GM19452 (cell line): ENCODE results near the gene ANKRD37.

Experiments
- ATAC-seq: cut with Tn5 transposase; IDR thresholded peaks from one replicate; pipeline ENCODE4 v1.9.1; 2021; ENCODE audit not compliant: unreplicated experiment

Gene ANKRD37

DNA sequence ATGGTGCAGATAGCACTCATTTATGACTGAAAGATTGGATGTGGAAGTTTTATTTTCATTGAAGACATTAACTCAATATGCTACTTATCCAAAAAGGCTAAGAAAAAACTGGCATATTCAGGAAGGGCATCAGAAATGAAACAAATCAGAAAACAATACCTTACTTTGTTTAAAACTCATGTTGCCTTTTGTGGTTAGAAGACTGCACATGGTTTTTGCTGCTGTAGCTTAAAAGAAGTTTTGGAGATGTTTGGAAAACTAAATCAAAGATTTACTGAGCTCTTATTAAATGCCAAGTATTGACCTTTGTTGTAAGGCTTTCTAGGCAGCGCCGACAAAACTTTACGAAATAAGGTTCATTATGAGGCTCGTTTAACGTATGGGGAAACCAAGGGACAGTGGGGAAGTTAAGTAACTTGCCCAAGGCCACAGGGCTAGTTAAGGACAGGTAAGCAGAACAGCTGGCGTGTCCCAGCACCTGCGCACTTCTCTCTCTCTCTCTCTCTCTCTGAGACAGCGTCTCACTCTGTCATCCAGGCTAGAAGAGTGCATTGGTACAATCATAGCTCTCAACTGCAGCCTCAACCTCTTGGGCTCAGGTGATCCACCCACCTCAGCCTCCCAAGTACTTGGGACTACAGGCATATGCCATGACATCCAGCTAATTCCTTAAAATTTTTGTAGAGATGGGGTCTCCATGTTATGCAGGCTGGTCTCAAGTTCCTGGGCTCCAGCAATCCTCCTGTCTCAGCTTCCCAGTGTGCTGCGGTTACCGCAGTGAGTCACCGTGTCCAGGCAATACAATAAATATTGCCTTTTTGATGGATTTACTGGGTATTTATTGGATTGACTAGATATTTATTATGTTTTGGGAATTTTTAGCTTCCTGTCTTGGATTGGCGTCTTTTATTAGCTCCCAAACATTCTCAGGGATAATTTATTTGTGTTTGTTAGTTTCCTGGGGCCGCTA is 17.0 kb upstream of the ANKRD37 start:
- ATAC-seq = no peak

DNA sequence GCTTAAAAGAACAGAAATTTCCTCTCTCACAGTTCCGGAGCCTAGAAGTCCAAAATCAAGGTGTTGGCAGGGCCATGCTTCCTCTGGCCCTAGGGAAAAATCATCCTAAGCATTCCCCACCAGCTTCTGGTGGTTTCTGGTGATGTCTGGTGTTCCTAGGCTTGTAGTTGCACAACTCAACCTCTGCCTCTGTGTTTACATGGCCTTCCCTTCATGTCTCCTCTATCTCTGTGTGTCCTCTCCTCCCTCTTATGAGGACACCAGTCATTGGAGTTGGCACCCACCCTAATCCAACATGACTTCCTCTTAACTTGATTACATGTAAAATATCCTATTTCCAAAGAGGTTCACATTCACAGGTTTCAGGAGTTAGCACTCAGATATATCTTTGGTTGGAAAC is 16.3 kb upstream of the ANKRD37 start:
- ATAC-seq = no peak

DNA sequence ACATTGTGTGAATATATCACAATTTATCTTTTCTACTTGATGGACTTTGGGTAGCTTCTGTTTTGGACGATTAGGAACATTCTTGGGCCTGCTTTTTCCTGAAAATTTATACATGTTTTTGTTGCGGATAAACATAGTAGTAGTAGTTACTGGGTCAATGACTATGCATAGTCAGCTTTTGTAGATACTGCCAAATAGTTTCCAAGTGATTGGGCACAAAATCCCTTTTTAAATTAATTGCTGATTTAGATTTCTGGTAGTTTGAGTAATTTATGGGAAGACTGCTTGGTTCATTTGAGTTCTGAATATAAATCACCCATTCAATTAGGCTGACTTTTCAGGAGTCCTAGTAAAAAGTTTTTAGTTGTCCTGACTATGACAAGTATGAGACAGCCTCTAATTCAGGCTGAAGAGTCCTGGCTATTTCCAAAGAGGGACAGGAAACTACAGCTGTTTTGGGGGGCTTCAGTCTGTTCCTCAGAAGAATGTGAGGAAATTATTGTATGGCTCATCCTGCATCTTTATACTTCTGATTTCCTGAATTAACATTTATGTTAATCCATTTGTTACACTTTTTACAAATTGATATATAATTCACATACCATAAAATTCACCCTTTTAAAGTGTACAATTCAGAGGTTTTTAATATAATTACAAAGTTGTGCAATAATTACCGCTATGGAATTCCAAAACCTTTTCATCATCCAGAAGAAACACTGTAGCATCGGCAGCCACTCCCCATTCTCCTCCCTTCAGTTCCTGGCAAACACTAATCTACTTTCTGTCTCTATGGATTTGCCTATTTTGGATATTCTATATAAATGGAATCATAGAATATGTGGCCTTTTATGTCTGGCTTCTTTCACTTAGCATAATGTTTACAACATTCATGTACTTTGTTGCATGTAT is 15.1 kb upstream of the ANKRD37 start:
- no peak for ATAC-seq

DNA sequence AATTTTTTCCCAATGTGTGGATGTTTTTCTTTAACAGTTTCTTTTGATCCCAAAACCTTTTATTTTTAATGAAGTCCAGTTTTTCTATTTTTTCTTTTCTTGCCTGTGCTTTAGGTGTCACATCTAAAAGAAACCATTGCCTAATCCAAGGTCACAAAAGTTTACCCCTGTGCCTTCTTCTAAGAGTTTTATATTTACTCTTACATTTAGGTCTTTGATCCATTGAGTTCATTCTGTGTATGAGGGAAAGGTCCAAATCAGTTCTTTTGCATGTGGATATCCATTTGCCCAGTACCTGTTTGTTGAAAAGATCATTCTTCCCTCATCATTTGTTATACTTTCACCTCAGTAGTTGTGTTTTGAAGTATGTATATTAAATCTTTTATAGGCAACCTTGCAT is 13.9 kb upstream of the ANKRD37 start:
- no peak for ATAC-seq

DNA sequence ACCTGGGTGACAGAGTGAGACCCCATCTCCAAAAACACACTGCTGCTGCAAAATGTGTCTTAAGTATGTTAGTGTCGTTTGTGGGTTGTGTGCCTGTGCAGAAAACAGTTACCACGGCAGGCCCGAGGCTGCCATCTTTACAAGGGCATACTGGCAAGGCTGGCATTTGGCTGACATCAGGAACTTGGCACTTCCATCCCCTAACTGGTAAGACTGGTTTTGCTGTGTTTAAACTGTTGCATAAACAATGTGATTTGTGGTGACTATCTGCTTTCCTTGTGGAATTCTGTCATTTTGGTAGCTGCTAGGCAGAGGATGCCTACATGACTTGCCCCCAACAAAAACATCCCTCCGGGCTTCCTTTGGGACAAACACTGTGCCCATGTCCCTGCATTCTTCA is 13.2 kb upstream of the ANKRD37 start:
- ATAC-seq = no peak

DNA sequence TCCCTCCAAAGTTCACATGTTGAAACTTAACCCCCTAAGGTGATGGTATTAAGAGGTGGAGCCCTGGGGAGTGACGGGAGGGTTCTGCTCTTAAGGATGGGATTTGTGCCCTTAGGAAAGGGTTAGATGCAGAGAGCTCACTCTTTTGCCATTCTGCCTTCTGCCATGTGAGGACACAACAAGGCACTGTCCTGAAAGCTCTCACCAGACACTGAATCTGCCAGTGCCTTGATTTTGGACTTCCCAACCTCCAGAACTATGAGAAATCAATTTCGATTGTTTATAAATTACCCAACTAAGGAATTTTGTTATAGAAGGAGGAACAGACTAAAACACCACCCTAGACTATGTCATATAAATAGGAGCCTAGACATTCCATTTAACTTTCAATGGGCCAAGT is 12.6 kb upstream of the ANKRD37 start:
- no peak for ATAC-seq

DNA sequence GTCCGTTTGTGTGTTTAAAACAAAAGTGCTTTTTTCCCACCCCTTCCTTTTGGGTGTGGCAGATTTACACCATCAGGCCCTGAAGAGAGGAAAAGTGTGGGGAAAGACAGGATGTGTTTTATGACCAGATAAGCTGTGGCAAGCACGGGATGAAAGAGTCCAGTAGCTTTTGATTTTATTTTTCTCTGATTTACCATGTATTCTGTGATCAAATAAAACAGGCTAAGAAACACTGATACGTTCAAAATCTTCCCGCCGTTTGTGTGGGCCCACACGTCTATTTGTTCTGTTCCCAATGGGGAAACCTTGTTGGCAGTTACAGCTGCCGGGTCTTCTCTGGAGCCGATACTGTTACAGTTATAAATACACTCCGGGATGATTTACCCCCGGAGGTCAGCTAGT is 11.7 kb upstream of the ANKRD37 start:
- ATAC-seq = no peak

DNA sequence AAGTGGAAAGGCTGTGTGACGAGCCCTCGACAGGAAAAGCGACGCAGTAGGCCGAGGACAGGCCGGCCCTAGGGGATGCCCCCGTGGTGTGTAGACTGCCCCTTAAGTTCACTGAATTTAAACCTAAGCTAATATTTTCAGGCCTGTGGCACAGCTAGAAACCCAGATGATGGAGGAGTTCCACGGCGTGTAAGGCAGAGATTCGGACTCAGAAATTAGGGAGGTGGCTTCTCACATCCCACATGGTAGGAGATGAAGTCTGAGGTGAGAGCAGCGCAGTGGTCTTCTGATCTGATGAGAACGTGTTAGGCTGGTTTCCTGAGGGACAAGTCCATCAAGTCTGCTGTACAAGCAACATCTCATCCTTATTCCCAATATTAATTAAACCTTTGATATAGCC is 8.7 kb upstream of the ANKRD37 start:
- no peak for ATAC-seq

DNA sequence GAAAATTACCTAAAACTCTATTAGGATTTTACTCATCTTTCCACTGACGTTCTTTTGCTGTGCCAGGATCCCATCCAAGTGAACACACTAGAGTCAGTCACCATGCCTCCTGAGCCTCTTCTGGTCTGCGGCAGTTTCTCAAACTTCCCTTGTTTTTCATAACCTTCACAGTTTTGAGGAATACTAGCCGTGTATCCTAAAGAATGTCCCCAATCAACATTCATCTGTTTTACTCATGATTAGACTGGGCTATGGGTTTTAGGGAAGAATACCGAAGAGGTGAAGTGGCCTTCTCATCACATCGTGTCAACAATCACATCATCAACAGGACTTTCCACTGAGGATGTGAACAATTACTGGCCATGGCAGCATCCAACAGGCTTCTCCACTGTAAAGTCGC is 5.7 kb upstream of the ANKRD37 start:
- no peak for ATAC-seq

DNA sequence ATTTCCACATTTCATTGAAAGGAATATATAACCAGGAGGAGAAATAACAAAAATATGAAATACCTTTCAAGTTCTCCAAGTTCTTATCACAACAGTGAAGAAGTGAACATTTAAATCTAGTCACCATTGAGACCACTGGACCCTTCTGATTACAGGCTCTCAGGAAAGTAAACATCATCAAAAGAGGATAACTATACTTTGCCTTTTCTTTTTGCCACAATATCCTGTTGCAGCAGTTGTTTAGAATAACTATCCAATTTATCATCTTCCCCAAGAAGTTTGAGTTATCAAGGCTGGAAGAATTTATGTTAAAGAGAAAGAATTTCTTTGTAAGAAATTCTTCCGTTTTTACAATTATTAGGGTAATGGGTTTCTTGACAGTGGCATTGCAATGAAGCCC is 4.5 kb upstream of the ANKRD37 start:
- no peak for ATAC-seq

DNA sequence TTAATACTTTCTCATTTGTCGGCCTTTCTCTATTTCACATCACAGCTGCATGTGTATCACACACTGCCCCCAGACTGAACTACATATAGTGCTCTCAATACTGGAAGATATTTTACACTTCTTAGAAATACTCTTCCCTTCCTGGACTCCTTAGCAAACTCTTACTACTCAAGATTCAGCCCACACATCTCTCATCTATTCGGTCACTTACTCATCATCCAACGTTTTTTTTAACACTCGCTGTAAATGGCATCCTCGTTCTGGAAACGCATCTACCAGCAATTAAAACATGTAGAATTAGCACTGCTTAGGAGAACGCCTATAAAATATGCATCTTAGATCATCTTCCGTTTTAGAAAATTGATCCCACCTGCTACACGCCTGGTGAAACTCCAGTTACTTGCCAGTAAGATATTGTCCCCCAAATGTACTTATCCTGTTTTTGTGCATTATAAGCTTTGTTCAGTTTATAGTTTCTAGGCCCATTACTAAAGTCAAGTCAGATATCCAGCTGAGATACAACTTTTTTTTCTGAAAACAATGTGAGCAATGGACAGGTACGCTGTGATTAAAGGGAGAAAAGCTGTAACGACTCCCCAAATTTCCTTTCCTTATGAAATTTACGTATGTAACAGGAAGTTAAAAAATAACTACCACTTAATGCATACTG is 1.9 kb upstream of the ANKRD37 start:
- ATAC-seq = no peak

DNA sequence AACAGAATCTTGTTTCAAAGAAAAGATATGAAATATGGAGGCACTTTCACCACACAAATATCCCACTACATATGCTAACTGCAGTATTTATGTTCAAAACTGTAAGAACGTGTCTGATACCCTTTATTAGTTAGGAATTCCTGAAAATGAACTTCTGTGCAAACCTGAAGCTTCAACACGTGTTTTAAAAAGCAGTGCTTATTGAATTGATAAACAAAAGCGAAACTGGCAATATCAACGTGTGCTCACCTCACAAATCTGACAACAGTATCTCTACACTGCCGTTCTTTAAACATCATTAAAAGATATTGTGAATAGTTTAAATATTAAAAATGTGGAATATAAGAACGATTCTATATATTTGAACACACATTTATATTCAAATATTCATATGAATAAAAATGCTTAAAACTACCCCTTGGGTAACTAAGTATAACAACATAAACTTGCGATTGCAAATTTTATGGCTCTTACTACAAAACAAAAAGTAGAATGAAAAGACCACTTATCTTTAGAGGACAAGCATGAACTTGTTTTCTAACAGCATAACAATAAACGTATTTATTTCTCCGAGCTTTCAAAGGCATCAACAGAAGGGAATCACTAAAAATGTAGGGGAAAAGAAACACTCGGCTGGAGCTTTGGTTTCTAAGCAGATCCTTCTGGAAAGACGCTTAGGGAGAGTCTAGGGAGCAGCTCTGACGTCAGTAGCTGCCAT is 1.2 kb upstream of the ANKRD37 start, which contains the start of gene LRP2BP:
Gene LRP2BP, minus strand, starts transcription at position 687 of the 718 bp plus-strand sequence. CDS start 17,738 bp downstream, outside the sequence.
- no peak for ATAC-seq

DNA sequence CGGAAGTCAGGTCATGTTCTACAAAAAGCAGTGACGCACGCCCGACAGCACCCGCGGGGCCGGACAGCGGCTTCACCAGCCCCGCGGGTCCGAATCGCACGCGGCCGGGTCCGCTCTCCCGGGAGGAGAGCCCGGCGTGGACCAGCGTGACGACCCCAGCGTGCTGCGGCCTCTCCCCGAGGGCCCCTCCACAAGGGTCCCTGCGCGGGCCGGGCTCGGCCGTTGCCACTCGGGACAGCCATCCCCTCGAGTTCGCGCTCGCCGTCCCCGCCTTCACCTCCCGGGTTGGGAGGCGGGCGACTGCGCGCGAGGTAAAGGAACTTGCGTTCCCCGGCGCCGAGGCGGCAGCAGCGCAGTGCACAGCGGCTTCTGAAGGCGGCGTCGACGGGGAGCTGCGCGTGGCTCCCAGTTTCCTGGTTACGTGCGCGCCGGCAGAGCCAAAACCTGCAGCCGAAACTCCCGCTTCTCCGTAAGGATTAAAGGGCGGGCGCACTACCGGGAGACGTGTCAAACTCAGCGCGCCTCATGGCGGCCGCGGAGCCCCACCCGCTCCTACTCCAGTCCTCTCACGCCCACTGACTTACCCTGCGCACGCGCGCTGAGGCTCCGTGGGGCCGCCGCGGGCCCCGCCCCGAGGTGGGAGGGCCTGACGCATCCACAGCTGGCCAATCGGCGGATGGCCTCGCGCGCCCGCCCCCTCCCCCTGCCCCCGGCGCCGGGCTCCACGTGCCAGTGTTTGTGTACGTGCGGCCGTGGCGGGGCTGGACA is 501 bp upstream of the ANKRD37 start:
- ATAC-seq = peak; percentile 81

DNA sequence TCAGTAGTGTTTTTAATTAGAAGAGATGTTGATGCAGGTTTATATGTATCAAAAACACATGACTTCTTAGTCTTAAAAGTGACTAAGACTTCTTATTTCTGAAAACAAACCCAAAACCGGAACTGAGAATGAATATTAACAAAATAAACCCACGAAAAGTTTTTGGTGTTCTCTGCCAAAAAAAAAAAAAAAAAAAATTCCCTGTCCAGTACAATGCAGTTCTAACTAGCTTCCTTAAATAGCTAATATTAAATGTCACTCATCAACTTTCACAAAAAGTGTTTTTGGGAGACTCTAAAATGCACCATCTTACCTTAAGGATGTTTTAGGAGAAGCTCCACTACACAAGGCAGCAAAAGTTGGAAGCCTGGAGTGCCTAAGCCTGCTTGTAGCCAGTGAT is 2.0 kb downstream of the ANKRD37 start:
- ATAC-seq = no peak

DNA sequence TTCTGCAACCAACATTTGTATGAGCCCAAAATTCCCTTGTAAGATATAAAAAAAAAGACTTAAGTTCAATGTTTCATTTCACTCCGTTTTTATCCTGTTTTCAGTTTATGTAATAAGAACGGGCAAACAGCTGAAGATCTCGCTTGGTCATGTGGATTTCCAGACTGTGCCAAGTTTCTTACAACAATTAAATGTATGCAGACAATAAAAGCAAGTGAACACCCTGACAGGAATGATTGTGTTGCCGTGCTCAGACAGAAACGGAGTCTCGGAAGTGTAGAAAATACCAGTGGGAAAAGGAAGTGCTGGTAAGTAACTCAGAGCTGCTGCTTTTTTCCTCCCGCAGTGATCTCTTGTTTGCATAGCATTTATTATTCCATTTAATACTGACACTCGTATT is 2.8 kb downstream of the ANKRD37 start:
- ATAC-seq = no peak

DNA sequence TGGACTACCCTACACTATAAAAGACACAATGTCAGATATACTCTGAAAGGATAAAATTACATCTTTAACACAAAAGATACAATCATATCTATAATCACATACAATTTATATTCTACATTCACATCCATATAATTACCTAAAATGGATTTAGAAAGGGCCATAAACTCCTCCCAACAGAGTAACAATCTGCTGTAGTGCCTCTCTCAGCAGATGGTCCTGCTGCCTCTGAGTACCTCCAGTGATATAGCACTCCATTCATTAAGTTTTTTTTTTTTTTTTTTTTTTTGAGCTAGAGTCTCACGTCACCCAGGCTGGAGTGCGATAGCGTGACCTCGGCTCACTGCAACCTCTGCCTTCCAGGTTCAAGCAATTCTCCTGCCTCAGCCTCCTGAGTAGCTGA is 7.4 kb downstream of the ANKRD37 start:
- no peak for ATAC-seq

DNA sequence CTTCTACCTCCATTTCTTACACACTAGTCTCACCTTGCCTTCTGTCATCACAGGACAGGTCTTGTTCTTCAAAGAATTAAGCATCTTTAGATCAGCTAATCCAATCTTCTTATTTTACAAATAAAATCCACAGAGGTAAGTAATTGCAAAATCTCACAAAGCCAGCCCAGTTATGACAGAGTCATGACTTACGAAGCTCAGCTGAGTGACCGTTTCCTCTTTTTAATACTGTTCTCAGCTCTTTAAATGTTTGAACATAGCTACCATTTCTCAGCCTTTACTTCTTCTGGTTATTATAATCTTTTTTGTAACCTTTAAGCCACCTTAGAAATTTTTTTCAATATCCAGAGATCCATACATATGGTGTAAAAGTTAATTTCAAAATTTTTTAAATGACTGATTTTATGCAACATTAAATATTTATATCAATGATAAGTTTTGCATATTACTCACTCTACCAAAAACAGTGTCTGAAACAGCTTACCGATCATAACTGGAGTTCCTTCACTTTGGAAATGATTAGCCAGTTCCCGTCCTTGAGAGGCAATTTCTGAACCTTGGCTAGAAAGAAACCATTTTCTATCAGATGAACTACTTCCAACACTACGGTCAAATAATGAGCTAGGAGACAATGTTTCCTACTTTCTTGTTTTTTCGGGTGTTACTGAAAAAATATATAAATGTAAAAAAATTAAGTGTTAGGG is 8.8 kb downstream of the ANKRD37 start:
- peak; percentile 77 for ATAC-seq

DNA sequence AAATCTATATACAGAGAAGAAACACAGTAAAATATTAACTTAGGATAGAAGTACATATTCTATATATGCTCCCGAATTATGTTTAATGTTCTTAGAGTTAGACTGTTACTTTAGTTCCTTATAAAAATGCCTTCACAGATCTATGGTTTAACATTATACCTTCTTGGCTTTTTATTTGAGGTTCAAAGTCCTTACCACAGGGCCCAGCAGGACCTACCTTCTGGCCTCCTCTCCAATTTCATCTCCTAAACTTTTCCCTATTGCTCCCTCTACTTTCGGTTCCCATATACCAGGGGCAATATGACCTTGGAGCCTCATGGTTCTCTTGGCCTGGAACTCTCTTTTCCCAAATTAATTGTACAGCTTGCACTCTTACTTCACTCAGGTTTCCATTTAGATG is 11.8 kb downstream of the ANKRD37 start:
- no peak for ATAC-seq

DNA sequence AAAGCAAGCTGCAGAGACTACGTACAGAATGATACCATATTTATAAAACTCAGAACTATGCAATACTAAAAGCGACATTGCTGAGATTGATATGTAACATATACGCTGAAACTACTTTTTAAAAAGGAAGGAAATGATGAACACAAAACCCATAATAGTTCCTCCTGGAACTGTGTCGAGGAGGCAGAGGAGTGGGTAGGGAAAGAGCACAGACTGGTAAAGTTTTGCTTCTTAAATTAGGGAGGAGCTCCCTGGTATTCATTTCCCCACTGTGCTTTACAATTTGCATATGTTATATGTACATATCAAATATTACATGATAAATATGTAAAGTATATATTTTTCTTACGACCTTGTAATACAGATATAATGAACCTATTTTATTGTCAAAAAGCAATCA is 15.2 kb downstream of the ANKRD37 start:
- ATAC-seq = no peak
